ENCODE data around the gene PLA2G5.
"Not testable (repeated sequence)": the region's sequence is repeated elsewhere in the genome, so short reads cannot be mapped to it uniquely, and the experiment has no call there.

The PLA2G5 gene, protein sequence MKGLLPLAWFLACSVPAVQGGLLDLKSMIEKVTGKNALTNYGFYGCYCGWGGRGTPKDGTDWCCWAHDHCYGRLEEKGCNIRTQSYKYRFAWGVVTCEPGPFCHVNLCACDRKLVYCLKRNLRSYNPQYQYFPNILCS

DNA sequence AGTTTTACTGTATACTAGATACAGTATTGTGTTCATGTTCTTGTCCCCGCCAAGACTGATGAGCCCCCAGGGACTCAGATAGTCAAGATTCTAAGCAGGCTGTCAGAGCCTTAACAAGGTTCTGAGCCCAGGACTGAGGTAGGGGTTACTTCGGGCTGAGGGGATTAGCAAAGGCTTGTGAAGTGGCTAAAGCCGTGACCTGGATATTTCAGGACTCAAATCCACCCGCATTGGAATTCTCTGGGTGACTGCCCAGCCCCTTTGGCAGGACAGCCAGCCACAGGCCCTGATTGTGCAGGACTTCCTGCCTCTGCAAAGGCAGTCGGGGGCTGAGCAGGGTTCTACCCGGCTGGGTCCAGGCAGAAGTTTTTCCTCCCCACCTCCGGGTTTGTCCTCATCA, at the start of gene PLA2G5:
TSS of gene PLA2G5 (plus strand) at position 321 of the 400 bp plus-strand sequence. CDS start 14,637 bp downstream, outside the sequence.
- Histone ChIP-seq H3K4me3 (no peak within 1 kb of the TSS), H3K27ac (peak within 1 kb of the TSS in 1 of 21 experiments; percentile 31)

- H3K4me3 ChIP-seq, result no peak overlapping the region
- no peak overlapping the region for H3K27ac ChIP-seq
Measured at GRCh38 chr1:20028125-20028524, 41.9 kb upstream of the PLA2G5 start.

DNA sequence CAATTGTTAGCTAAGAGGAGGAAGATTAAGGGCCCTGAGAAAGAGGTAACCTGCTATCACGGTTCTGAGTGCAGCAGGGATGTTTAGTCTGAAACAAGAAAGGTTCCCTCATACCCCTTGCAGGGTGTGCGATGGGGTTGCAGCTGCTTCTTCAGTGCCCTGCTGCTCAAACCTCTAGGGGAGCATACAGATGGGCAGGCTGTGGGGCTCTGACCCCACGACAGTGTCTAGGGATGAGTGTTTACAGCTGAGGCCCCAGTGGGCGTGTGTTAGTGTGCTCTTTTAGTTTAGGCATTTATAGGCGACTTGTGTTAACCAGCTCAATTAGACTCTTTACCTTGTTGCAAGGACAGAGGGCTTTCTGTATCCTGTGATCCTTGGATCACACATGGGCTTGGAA, 41.3 kb upstream of the PLA2G5 start:
- Histone ChIP-seq H3K27ac (no peak overlapping the region), H3K4me3 (no peak overlapping the region)

- H3K27ac ChIP-seq, result no peak overlapping the region
- no peak overlapping the region for H3K4me3 ChIP-seq
Measured at GRCh38 chr1:20029178-20029912, 40.6 kb upstream of the PLA2G5 start.

GRCh38 chr1:20030436-20031151, 39.4 kb upstream of the PLA2G5 start:
- H3K27ac ChIP-seq, H3K4me3 ChIP-seq: not testable (repeated sequence)

DNA sequence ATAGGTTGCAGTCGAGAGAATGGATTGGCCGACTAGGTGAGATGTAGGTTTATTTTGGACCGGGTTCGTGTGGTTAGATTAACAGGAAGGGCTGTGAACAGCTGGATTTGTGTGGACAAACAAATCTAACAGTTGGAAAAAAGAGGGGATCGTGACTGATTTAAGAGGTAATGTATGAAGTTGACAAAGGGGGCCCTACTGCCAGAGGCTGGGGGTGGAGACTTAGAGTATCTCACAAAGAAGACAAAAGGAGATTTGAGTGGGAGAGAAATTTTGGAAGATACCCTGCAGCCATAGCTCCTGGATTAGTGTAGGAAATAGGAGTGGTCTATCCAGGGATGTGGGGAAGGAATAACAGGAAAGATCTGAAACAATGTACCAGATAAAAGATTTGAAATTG, 38.8 kb upstream of the PLA2G5 start:
- H3K4me3 ChIP-seq, result no peak overlapping the region
- H3K27ac ChIP-seq, result no peak overlapping the region

- no peak overlapping the region for H3K27ac ChIP-seq
Measured at GRCh38 chr1:20031836-20032235, 38.2 kb upstream of the PLA2G5 start.

DNA sequence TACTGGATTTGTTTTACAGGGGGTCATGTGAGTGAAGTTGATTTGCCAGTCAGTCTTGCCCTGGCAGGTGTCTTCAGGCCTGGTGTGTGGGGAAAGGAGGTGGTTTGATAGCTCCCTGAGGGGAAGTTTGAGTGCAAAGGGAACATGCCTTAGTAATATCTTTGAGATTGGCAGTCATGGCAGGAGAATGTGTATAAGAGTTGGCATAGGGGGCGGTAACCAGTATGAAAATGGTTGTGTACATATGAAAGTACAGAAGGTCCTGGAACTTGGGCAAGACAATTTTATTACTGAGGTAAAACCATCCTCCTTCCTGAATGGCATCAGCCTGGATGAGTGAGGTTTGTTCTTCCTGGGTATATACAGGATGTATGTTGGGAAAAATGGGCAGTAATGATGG, 37.6 kb upstream of the PLA2G5 start:
- Histone ChIP-seq H3K27ac (no peak overlapping the region), H3K4me3 (no peak overlapping the region)

More at GRCh38 chr1:20031836-20032235, 38.2 kb upstream of the PLA2G5 start:
- H3K4me3 ChIP-seq, result no peak overlapping the region

GRCh38 chr1:20033420-20033819, 36.6 kb upstream of the PLA2G5 start:
- H3K27ac ChIP-seq, result no peak overlapping the region
- no peak overlapping the region for H3K4me3 ChIP-seq

GRCh38 chr1:20035114-20035513, 34.9 kb upstream of the PLA2G5 start:
- H3K27ac ChIP-seq, result no peak overlapping the region
- no peak overlapping the region for H3K4me3 ChIP-seq

- Histone ChIP-seq H3K27ac (no peak overlapping the region), H3K4me3 (no peak overlapping the region)
Measured at GRCh38 chr1:20037877-20038276, 32.1 kb upstream of the PLA2G5 start.

GRCh38 chr1:20047096-20047495, 22.9 kb upstream of the PLA2G5 start:
- H3K4me3 ChIP-seq, result no peak overlapping the region
- no peak overlapping the region for H3K27ac ChIP-seq

GRCh38 chr1:20048563-20048962, 21.4 kb upstream of the PLA2G5 start:
- Histone ChIP-seq H3K27ac (no peak overlapping the region), H3K4me3 (no peak overlapping the region)

- not testable (repeated sequence) for H3K4me3 ChIP-seq, H3K27ac ChIP-seq
Measured at GRCh38 chr1:20049056-20049798, 20.8 kb upstream of the PLA2G5 start.

DNA sequence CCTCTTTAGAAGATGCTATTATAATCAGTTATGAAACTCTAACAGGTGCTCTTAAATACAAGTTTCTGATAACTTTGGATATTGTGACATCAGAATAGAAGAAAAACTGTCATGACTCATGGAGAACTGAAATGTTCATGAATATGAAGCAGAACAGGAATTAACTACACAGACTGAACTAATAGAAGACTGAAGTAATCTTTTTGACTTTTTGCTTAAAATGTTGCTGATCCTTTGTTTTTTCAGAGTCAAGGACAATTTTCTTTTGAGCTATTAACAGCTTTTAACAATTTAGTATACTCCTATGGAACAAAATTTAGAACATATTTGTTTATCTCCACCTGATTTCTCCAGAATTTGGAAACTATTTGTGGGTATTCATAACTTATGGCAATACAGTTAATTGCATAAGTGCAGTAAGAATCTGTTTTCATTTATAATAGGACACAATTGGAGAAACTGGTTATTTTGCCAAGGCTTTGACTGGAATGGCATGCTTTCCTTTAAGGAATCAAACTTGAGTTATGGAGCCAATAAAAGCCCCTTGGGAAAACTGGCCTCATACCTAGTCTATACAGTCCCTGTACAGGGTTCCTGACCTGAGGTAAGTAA, 18.7 kb upstream of the PLA2G5 start:
- H3K27ac ChIP-seq, result no peak overlapping the region
- no peak overlapping the region for H3K4me3 ChIP-seq

DNA sequence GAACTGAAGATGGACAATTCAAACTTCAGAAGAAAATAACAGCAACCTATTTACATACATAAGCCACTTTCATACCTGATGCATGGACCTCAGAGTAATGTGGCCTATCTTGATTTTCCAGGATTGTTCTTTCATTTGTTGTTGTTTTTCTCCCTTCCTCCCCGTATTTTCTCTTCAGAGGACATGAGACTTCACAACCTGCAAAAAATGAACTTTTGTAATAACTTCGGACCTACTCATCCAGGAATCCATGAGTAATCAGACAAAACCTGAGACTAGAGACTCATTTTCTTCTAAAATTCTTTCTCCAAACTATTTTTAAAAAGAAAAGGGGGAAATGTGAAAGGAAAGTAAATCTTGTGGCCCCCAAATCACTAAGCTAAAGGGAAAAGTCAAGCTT, 17.6 kb upstream of the PLA2G5 start:
- Histone ChIP-seq H3K27ac (no peak overlapping the region), H3K4me3 (no peak overlapping the region)

- H3K27ac ChIP-seq, result no peak overlapping the region
- H3K4me3 ChIP-seq, result no peak overlapping the region
Measured at GRCh38 chr1:20057886-20058420, 12.0 kb upstream of the PLA2G5 start.

- no peak overlapping the region for H3K4me3 ChIP-seq
- H3K27ac ChIP-seq, result no peak overlapping the region
Measured at GRCh38 chr1:20058531-20058930, 11.5 kb upstream of the PLA2G5 start.

- Histone ChIP-seq H3K4me3 (no peak overlapping the region), H3K27ac (no peak overlapping the region)
Measured at GRCh38 chr1:20059847-20060246, 10.1 kb upstream of the PLA2G5 start.

GRCh38 chr1:20060791-20061190, 9.2 kb upstream of the PLA2G5 start:
- H3K4me3 ChIP-seq, H3K27ac ChIP-seq: not testable (repeated sequence)

All from skin epidermis (tissue), 12 donors.